Smooth muscle cell (in vitro differentiated cells): Measurements from ENCODE around the gene ZSWIM6. TPM values are rescaled to one million over a fixed set of nuclear protein-coding genes. Genes with fewer than 3 reads are reported as not detected.

Source experiments
- DNase-seq: peaks from one replicate; lab custom pipeline; 2025; ENCODE audit not compliant: unreplicated experiment; lab: John Stamatoyannopoulos, UW
- H2AFZ ChIP-seq: fragments of 200-600 bp; sonication (generic); 2 replicates; pipeline ENCODE4 v1.6.0; 2016; ENCODE audit warnings: antibody characterized with exemption, low read depth, mild to moderate bottlenecking
- H3F3A ChIP-seq: fragments of 200-600 bp; sonication (generic); 2 replicates; pipeline ENCODE4 v1.6.0; 2017; ENCODE audit warnings: antibody characterized with exemption, low read depth
- H3K27ac ChIP-seq: fragments of 200-600 bp; sonication (generic); 2 replicates; pipeline ENCODE4 v1.5.1; 2016; ENCODE audit warnings: low read depth, mild to moderate bottlenecking
- H3K27me3 ChIP-seq: fragments of 200-600 bp; sonication (generic); 2 replicates; pipeline ENCODE4 v1.6.1; 2016; ENCODE audit warnings: low read depth, mild to moderate bottlenecking
- H3K36me3 ChIP-seq: fragments of 200-600 bp; sonication (generic); 2 replicates; pipeline ENCODE4 v1.5.1; 2016; ENCODE audit warnings: low read depth
- H3K4me1 ChIP-seq: fragments of 200-600 bp; sonication (generic); 2 replicates; pipeline ENCODE4 v1.5.1; 2016; ENCODE audit warnings: low read depth
- H3K4me2 ChIP-seq: fragments of 200-600 bp; sonication (generic); 2 replicates; pipeline ENCODE4 v1.6.0; 2016; ENCODE audit warnings: mild to moderate bottlenecking
- H3K4me3 ChIP-seq: fragments of 200-600 bp; sonication (generic); 2 replicates; pipeline ENCODE4 v1.5.1; 2016; ENCODE audit warnings: mild to moderate bottlenecking
- H3K79me2 ChIP-seq: fragments of 200-600 bp; sonication (generic); 2 replicates; pipeline ENCODE4 v1.6.0; 2016; ENCODE audit warnings: low read depth, mild to moderate bottlenecking
- H3K9ac ChIP-seq: fragments of 200-600 bp; sonication (generic); 2 replicates; pipeline ENCODE4 v1.6.0; 2016; ENCODE audit warnings: low read depth
- H3K9me3 ChIP-seq: fragments of 200-600 bp; sonication (generic); replicated peaks from 2 replicates; pipeline ENCODE4 v1.5.1; 2016; ENCODE audit warnings: low read depth
- H4K20me1 ChIP-seq: fragments of 200-600 bp; sonication (generic); 2 replicates; pipeline ENCODE4 v1.6.0; 2016; ENCODE audit warnings: low read depth
- WGBS: methylation state at CpG from one replicate; pipeline ENCODE4 v1.1.7; 2016; ENCODE audit warnings: low lambda C conversion rate; 5-methylcytosine and 5-hydroxymethylcytosine counted together
- polyA plus RNA-seq: library from polyadenylated mRNA; unstranded; fragments of >200 nt; fragmentation: Nextera tagmentation; extraction: Ambion mirVana; gene quantifications from 2 replicates; pipeline ENCODE4 v1.2.1, GENCODE V29; 2016
- total RNA-seq: library from RNA; depleted of rRNA; stranded (reverse); fragments of >200 nt; gene quantifications from 2 replicates; pipeline ENCODE4 v1.2.3, GENCODE V29; 2014
- TF ChIP-seq, protein P1 (sequence below): fragments of 200-600 bp; sonication (generic); IDR thresholded peaks from 2 replicates; pipeline ENCODE4 v1.5.1; 2017; ENCODE audit warnings: borderline replicate concordance, mild to moderate bottlenecking, antibody characterized with exemption; ENCODE audit not compliant: insufficient read depth, poor library complexity, severe bottlenecking

The ZSWIM6 gene
- total and polyA plus RNA-seq, 2 experiments from 2014 or later = 9.1 to 25.5 TPM

DNA sequence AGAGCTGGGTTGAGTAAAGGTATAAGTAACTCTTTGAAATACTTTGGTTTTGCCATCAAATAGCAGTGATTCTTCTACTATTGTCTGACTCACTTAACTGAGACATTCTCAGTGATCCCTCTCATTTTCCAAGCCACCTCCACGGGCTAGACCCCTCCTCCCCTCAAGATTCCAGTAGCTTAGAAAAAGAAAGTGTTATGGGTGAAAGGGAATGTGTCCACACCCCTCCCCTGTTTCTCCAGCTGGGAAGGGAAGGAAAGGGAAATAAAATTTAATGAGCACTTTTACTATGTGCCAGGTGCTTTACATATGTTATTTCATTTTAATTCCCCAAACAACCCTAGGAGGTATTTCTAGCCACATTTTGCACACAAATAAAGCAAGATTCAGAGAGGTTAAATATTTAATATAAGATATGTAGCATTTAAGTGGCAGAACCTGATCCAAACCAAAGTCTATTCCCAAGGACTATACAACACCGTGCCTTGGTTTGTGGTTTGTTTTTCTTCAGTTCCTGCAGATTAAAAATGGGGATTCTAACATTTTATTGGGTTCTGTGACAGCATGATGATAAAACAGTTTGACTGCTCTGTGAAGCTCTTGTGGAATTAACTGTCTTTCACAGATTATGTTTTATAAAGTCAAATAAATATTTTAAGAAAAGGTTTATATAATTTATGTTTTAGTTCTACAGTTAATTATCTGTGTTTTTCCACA is 135.9 kb downstream of the ZSWIM6 start:
- WGBS = 11% methylated on average over 2 of the region's 2 CpGs

DNA sequence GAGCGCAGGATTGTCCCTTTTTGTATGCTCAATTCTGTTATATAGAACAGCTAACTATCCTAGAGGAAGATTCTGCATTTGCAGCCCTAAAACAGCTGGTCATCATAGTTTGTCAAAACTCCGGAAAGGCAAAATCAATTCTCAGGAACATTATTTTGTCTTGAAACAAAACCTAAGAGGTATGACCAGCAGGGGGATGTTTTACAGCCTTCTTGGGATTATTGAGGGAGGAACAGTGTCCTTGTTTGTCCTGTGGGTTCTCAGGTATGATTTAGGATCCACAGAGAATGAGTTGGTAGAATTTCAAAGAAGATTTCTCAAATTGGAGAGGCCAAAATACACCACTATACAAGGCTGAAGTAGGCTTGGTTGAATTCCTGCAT is 136.4 kb downstream of the ZSWIM6 start:
- no peaks in the 10 kb centered on the region for H3K9me3 ChIP-seq
- no peak overlapping the region for H3K4me3 ChIP-seq
- H3K4me1 ChIP-seq = peaks cover 20% of the 10 kb centered on the region
- H2AFZ ChIP-seq = no peak overlapping the region
- no peak overlapping the region for H3K27ac ChIP-seq
- peaks cover 3% of the 10 kb centered on the region for H3K36me3 ChIP-seq
- no peaks in the 10 kb centered on the region for H3F3A ChIP-seq
- H3K27me3 ChIP-seq = no peaks in the 10 kb centered on the region
- peak overlapping the region; percentile 37 for H3K4me2 ChIP-seq
- H3K9ac ChIP-seq = no peak overlapping the region
- no peak for DNase-seq
- H3K79me2 ChIP-seq = peaks cover 90% of the 10 kb centered on the region
- H4K20me1 ChIP-seq = peaks cover 100% of the 10 kb centered on the region
- 90% methylated on average over 2 of the region's 2 CpGs for WGBS
- TF ChIP-seq, protein P1, sequence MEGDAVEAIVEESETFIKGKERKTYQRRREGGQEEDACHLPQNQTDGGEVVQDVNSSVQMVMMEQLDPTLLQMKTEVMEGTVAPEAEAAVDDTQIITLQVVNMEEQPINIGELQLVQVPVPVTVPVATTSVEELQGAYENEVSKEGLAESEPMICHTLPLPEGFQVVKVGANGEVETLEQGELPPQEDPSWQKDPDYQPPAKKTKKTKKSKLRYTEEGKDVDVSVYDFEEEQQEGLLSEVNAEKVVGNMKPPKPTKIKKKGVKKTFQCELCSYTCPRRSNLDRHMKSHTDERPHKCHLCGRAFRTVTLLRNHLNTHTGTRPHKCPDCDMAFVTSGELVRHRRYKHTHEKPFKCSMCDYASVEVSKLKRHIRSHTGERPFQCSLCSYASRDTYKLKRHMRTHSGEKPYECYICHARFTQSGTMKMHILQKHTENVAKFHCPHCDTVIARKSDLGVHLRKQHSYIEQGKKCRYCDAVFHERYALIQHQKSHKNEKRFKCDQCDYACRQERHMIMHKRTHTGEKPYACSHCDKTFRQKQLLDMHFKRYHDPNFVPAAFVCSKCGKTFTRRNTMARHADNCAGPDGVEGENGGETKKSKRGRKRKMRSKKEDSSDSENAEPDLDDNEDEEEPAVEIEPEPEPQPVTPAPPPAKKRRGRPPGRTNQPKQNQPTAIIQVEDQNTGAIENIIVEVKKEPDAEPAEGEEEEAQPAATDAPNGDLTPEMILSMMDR = peak; percentile 8

More for the DNA sequence above, 135.9 kb downstream of the ZSWIM6 start:
- H3K4me1 ChIP-seq = peaks cover 20% of the 10 kb centered on the region
- H3K9ac ChIP-seq = no peak overlapping the region
- peak overlapping the region; percentile 37 for H3K4me2 ChIP-seq
- H3K79me2 ChIP-seq = peaks cover 90% of the 10 kb centered on the region
- peaks cover 100% of the 10 kb centered on the region for H4K20me1 ChIP-seq
- no peak overlapping the region for H3K4me3 ChIP-seq
- no peaks in the 10 kb centered on the region for H3F3A ChIP-seq
- no peaks in the 10 kb centered on the region for H3K27me3 ChIP-seq
- no peak overlapping the region for H3K27ac ChIP-seq
- TF ChIP-seq, protein P1 = no peak
- H3K36me3 ChIP-seq = peaks cover under 1% of the 10 kb centered on the region
- no peak overlapping the region for H2AFZ ChIP-seq
- DNase-seq = no peak
- H3K9me3 ChIP-seq = no peaks in the 10 kb centered on the region

DNA sequence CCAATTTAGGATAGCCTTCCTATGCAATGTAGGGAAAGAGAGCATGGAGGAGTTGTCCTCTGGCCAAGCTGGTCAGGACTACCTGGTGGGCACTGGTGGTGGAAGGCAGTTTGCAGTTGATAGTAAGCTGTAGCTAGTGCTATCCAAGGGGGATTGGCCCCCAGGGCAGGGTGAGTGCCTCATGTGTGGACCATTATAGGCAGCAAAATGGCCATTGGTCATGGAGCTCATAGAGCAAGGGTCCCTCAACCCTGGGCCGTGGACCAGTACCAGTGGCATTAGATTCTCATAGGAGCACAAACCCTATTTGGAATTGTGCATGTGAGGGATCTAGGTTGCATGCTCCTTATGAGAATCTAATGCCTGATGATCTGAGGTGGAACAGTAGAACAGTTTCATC is 139.3 kb downstream of the ZSWIM6 start:
- Histone ChIP-seq H4K20me1 (peaks cover 100% of the 10 kb centered on the region), H3K4me2 (no peak overlapping the region), H2AFZ (no peak overlapping the region), H3K79me2 (peaks cover 89% of the 10 kb centered on the region), H3K9me3 (no peaks in the 10 kb centered on the region), H3K36me3 (peaks cover 3% of the 10 kb centered on the region), H3K4me3 (no peak overlapping the region), H3F3A (no peaks in the 10 kb centered on the region), H3K9ac (no peak overlapping the region), H3K4me1 (peaks cover 20% of the 10 kb centered on the region), H3K27ac (no peak overlapping the region), H3K27me3 (no peaks in the 10 kb centered on the region)
- no peak for DNase-seq
- WGBS = 94% methylated on average over 1 of the region's 1 CpG
- TF ChIP-seq, protein P1 = no peak
